Upper lobe of left lung (tissue), 4 donors: ENCODE results near the gene INTS2.

ENCODE experiments used
- CTCF ChIP-seq, 6 experiments: fragments of 450-650 bp in 4 of 6; fragments of 200-600 bp in 2 of 6; sonication (generic) in 2 of 6; IDR thresholded peaks; one replicate each; pipeline ENCODE4 v1.5.1; 2016 to 2019; ENCODE audit warnings: antibody characterized with exemption in 6 of 6
- EP300 ChIP-seq, 4 donors: sonication (generic); formaldehyde crosslinking; IDR thresholded peaks; one replicate each; pipeline ENCODE4 v1.5.1; 2017; ENCODE audit warnings: antibody characterized with exemption in 4 of 4, control low read depth in 2 of 4
- POLR2A ChIP-seq, 4 donors: fragments of 450-650 bp; IDR thresholded peaks; one replicate each; pipeline ENCODE4 v1.5.1; 2016 to 2017; ENCODE audit warnings: antibody characterized with exemption in 4 of 4, mild to moderate bottlenecking in 2 of 4
- POLR2AphosphoS5 ChIP-seq, 2 donors: sonication (generic); formaldehyde crosslinking; IDR thresholded peaks; one replicate each; pipeline ENCODE4 v1.5.1; 2017; ENCODE audit warnings: antibody characterized with exemption in 2 of 2

GRCh38 chr17:61825448-61826137 lies 102.2 kb downstream of the INTS2 start:
- TF ChIP-seq CTCF (IDR thresholded peaks at IDR 0.05) (no peak), POLR2AphosphoS5 (IDR thresholded peaks at IDR 0.05) (no peak), POLR2A (IDR thresholded peaks at IDR 0.05) (no peak), EP300 (IDR thresholded peaks at IDR 0.05) (no peak)
